NCI-H82 treated with DMSO at 0.1 percent for 48 hours (cell line): ENCODE measurements around the gene HLA-DPA1.

Source experiments
- DNase-seq: peaks from one replicate; lab custom pipeline; 2025; ENCODE audit not compliant: unreplicated experiment; lab: John Stamatoyannopoulos, UW

Gene HLA-DPA1

GRCh38 chr6:33088931-33089620, 15.6 kb upstream of the HLA-DPA1 start:
- no peak for DNase-seq

DNA sequence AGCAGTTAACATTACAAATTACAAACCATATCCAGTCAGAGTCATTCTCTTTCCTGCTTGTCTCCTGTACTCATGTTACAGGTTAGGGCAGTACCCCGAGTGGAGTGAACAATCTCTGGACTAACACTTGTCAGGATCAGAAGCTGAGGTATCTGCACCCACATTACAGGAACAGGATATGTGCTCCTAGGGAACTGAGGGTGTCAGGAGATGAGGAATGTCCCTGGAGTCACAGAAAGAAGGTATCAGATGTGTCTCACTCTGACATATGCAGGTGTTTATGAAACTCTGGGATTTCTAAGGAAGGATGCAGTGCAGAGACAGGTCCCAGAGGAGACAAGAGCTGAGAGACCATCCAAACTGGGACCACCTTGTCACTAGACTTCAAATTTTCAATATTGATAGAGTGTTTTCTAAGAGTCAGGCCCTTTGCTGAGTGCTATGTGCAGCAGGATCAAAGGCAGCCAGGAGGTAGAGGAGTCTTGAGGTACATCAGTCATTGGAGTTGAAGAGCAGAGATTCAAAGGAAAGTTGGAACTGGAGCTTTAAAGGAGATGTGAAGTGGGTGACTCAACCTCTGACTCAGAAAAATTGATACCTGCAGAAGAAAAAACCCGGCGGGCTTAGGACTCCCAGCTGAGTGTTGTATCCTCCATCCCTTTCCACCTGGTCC, 14.9 kb upstream of the HLA-DPA1 start:
- no peak for DNase-seq

DNA sequence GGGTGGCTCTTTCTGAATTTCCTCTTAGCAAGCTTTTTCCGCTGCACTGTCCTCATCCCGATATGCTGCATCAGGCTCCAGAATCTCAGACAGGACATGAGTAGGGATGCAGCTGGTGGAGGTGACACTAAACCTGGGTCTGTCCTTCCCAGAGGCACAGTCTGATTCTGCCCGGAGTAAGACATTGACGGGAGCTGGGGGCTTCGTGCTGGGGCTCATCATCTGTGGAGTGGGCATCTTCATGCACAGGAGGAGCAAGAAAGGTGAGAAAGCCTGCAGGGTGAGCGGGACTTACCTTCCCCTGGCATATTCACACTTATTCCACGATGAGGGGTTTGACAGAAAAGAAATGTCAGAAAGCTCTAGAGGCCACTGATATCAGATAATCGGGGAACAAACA, 12.2 kb upstream of the HLA-DPA1 start:
- DNase-seq, result no peak

GRCh38 chr6:33082702-33083101, 9.3 kb upstream of the HLA-DPA1 start:
- DNase-seq, result peak; percentile 22

DNA sequence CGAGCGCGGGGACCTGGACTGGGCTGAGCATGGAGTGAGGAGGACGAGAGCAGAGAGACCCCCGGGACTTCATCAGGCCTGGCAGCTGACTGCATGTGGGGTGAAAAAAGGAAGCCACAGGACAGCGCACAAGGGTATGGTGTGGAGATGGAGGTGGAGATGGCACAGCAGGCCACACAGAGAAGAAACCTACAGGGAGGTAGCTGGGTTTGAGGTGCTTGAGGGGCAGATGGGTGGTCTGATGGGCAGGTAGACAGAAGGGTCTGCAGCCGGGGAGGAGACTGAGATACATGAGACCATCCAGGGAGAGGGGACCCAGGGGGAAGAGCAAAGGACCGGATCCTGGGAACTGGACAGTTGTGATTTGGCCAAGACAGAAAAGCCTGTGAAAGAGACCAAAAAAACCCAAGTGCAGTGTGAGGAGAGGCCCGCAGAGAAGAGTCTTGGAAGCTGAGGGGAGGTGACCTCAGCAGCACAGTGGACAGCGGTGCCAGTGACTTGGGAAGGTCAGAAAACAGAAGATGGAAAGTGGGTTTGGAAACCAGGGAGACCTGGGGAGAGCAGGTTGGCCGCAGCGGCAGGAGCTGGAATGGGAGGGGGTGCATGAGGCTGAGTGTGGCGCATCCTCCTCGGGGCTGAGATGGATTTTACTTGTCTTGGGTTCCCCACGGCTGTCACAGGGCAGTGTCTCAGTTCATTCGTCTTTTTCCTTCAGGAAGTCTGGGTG, 7.8 kb upstream of the HLA-DPA1 start:
- DNase-seq, result no peak

DNA sequence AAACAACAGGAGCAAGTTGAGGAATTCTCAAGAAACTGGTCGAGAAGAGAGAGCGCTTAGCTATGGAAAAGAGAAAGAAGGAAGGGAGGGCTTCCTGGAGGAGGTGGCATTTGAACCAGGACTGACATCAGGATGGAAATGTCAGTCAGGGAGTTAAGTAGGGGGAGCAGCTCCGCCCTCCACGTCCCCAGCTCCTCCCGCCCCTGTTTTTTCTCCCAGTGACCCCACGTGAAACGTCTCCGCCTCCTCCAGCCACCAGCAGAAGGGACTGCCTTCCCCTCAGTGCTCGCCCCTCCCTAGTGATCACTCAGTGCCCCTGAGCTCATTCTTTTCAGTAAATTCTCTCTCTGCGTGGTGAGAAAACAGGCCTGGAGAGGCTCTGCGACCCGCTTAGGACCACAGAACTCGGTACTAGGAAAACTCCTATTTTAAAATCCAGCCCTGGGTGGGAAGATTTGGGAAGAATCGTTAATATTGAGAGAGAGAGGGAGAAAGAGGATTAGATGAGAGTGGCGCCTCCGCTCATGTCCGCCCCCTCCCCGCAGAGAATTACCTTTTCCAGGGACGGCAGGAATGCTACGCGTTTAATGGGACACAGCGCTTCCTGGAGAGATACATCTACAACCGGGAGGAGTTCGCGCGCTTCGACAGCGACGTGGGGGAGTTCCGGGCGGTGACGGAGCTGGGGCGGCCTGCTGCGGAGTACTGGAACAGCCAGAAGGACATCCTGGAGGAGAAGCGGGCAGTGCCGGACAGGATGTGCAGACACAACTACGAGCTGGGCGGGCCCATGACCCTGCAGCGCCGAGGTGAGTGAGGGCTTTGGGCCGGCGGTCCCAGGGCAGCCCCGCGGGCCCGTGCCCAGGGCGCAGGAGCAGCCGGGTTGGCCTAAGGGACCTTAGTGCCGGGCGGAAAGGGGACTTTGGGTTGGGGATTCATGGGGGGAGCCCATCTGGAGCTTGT, 7.0 kb upstream of the HLA-DPA1 start:
- no peak for DNase-seq

- no peak for DNase-seq
Observed at GRCh38 chr6:33079580-33079979, 6.1 kb upstream of the HLA-DPA1 start.

DNA sequence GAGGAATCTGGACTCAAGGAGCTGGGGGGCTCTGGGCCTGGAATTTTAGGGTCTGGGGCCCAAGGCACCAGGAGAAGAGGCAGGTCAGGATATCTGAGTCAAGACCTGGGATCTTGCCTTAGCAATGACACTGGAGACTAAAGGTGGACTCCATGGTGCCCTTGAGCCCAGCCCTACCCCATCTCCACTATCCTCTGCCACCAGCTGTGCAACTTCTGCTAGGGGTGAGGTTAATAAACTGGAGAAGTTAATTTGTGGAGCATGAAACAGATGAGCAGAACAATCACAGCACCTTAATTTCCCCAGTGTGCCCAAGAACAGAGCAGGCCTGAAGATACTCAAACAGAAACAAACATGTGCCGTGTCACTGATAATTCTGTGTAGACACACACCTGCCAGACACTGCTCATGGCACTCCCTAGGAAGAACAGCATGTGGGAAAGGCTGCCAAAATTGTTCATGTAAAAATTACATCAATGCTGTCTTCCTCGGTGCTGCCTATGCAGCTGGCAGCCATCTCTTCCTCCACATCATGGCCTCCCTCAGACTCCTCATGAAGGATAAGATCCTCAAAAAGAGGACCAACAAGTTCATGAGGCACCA, 5.6 kb upstream of the HLA-DPA1 start:
- no peak for DNase-seq

GRCh38 chr6:33078442-33078841, 5.0 kb upstream of the HLA-DPA1 start:
- DNase-seq, result no peak

GRCh38 chr6:33077908-33078307, 4.5 kb upstream of the HLA-DPA1 start:
- no peak for DNase-seq

- no peak for DNase-seq
Observed at GRCh38 chr6:33076406-33076934, 3.0 kb upstream of the HLA-DPA1 start.

DNA sequence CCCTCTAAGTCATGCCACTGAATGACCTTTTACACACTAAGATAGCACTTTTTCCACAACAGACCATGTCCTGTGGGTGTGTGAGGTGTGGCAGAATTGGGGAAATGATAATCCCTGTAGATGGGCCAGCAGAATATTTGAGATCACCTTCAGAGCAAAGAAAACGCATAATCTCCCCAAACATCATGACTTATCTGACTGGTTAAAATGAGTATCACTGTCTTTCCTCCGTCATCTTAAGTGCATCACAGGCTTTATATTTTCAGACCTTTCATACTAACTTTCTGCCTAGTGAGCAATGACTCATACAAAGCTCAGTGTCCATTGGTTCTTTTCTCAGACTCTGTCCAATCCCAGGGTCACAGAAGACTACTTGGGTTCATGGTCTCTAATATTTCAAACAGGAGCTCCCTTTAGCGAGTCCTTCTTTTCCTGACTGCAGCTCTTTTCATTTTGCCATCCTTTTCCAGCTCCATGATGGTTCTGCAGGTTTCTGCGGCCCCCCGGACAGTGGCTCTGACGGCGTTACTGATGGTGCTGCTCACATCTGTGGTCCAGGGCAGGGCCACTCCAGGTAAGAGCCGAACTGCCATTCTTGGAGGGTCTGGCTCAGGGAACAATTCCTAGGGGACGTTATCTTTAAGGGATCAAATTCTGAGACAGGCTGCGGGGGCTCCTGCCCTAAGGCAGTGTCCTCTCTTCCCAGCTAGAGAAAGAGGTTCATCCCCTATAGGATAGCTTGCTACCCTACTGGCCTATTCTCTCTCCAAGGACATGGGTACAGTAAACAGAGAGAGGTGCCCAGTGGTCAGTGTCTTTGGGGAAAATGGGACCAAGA, 2.3 kb upstream of the HLA-DPA1 start, which contains the start of gene HLA-DPB1:
Gene HLA-DPB1, plus strand, starts transcription at position 423 of the 838 bp plus-strand sequence. Its CDS starts 52 bp downstream, at position 475.
- DNase-seq, result no peak

DNA sequence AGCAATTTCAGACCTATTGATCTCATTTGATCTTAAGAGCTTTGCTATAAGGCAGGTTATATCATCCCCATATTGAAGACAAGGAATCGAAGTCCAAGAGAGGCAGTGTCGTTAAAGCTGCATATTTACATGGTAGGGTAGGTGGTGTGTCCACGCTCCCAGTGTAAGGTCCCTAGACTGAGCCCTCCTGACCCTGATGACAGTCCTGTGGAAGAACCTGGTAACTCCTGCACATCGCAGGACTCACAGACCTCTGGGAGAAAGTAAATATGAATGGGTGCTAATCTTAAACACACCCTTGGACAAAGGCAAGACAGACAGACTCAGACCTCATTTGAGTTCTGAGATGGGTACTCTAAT, 1.7 kb upstream of the HLA-DPA1 start:
- no peak for DNase-seq

DNA sequence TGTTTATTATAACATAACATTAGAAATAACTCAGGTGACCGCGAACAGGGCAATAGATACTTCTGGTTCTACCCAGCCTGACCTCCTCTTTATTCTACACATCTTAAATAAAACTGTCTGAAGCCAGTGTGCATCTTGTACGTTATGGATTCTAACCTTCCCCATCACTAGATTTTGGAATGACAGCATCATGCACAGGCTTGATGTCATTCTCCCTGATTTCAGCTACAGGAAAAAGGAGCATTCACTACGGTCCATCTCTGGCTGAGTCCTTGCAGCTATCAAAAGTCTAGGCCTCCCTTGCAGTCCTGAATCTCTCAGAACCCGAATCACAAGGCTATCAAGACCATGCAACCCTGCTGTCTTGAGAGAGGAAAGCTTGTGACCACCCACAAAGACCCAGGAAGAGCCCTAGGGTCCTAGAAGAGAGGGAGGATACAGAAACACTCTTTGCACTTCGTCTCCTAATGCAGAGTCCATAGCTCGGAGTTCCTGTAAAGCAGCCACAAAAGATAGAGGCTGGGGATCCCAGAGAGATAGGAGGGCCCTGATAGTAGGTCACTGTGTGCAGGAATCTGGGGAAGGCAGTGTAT, 845 bp downstream of the HLA-DPA1 start:
- DNase-seq, result no peak

- no peak for DNase-seq
Observed at GRCh38 chr6:33071569-33071968, 1.9 kb downstream of the HLA-DPA1 start.

DNA sequence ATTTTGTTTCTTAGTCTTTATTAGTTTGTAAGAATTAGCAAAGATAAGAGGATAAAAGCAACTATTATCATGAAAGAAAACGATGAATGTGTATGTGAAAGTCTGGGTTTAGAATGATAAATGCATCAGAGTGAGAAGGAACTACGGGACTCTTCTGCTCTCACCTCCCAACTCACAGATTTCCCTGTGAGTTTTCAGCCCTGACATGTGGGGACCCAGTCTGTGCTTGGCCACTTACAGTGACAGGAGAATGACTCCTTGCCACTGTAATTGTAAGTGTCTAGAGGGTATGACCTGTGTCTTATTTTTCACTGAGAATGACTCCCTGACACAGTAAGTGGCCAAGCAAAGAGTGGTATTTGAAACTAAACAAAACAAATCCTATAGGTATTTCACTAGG, 2.5 kb downstream of the HLA-DPA1 start:
- DNase-seq, result no peak

- DNase-seq, result no peak
Observed at GRCh38 chr6:33069021-33069738, 4.3 kb downstream of the HLA-DPA1 start.

GRCh38 chr6:33066917-33067521, 6.4 kb downstream of the HLA-DPA1 start:
- no peak for DNase-seq
